Stromal cell of bone marrow (primary cell): ENCODE results near the gene ALDH1L1.

Experiments
- DNase-seq: peaks from one replicate; pipeline ENCODE4 v3.0.0-alpha.2; 2012; ENCODE audit warnings: low read depth

The ALDH1L1 gene

GRCh38 chr3:126154391-126155279 lies 25.8 kb downstream of the ALDH1L1 start:
- no peak for DNase-seq

GRCh38 chr3:126153695-126154360 lies 26.6 kb downstream of the ALDH1L1 start:
- DNase-seq, result no peak

GRCh38 chr3:126152901-126153694 lies 27.3 kb downstream of the ALDH1L1 start:
- DNase-seq, result no peak

GRCh38 chr3:126152458-126152857 lies 27.9 kb downstream of the ALDH1L1 start:
- DNase-seq, result no peak

GRCh38 chr3:126151562-126152302 lies 28.7 kb downstream of the ALDH1L1 start:
- DNase-seq, result no peak

- DNase-seq, result no peak
These were observed 30.3 kb downstream of the ALDH1L1 start for GRCh38 chr3:126149960-126150515.

GRCh38 chr3:126149256-126149902 lies 31.0 kb downstream of the ALDH1L1 start:
- DNase-seq, result no peak

- DNase-seq, result no peak
These were observed 32.3 kb downstream of the ALDH1L1 start for GRCh38 chr3:126147932-126148683.

- no peak for DNase-seq
These were observed 33.0 kb downstream of the ALDH1L1 start for GRCh38 chr3:126147147-126147931.

GRCh38 chr3:126146525-126147146 lies 33.8 kb downstream of the ALDH1L1 start:
- DNase-seq, result no peak

GRCh38 chr3:126146034-126146433 lies 34.4 kb downstream of the ALDH1L1 start:
- no peak for DNase-seq

GRCh38 chr3:126142652-126143051 lies 37.7 kb downstream of the ALDH1L1 start:
- DNase-seq, result no peak

- DNase-seq, result no peak
These were observed 42.8 kb downstream of the ALDH1L1 start for GRCh38 chr3:126137490-126138130.

- DNase-seq, result no peak
These were observed 43.8 kb downstream of the ALDH1L1 start for GRCh38 chr3:126136428-126137220.

- no peak for DNase-seq
These were observed 44.8 kb downstream of the ALDH1L1 start for GRCh38 chr3:126135406-126136076.

- DNase-seq, result no peak
These were observed 45.3 kb downstream of the ALDH1L1 start for GRCh38 chr3:126135071-126135405.
